HFFc6 (cell line): ENCODE data around the gene CDKN2A. TPM values are rescaled to one million over a fixed set of nuclear protein-coding genes. Genes with fewer than 3 reads are reported as not detected.

ENCODE experiments used
- DNase-seq: peaks from one replicate; pipeline ENCODE4 v3.0.0-alpha.2; 2018
- H3K27ac Mint-ChIP-seq: 2 replicates; pipeline ENCODE4 v1.8.0; 2020; ENCODE audit warnings: mild to moderate bottlenecking, mixed read lengths
- H3K27me3 Mint-ChIP-seq: 2 replicates; pipeline ENCODE4 v1.8.0; 2021; ENCODE audit warnings: mild to moderate bottlenecking, moderate library complexity, mixed read lengths; ENCODE audit not compliant: insufficient read depth
- H3K36me3 Mint-ChIP-seq: 2 replicates; pipeline ENCODE4 v1.8.0; 2021; ENCODE audit warnings: low read depth, mixed read lengths
- H3K4me1 Mint-ChIP-seq: 2 replicates; pipeline ENCODE4 v1.8.0; 2020; ENCODE audit warnings: low read depth, mixed read lengths
- H3K4me3 Mint-ChIP-seq: 2 replicates; pipeline ENCODE4 v1.8.0; 2020; ENCODE audit warnings: mild to moderate bottlenecking, moderate library complexity, mixed read lengths
- H3K9me3 Mint-ChIP-seq: 2 replicates; pipeline ENCODE4 v1.8.0; 2020; ENCODE audit warnings: mild to moderate bottlenecking, mixed read lengths
- total RNA-seq, 6 experiments: library from RNA; stranded (reverse); fragmentation: NEBNext Ultra II Directional; extraction: Animal tissue kit (Norgen Biotek cat#: 25700); gene quantifications; 2 replicates in 1 of 6; 3 replicates in 5 of 6; pipeline ENCODE4 v1.2.3, GENCODE V29; 2021
- TF ChIP-seq, protein P1 (sequence below): fragments of 200-600 bp; sonication (generic); IDR thresholded peaks from 2 replicates; pipeline ENCODE4 v1.5.0; 2021; ENCODE audit warnings: antibody characterized with exemption, mild to moderate bottlenecking

The CDKN2A gene
- total RNA-seq, 6 experiments from 2014 or later = 47.7 to 133 (median 121) TPM

DNA sequence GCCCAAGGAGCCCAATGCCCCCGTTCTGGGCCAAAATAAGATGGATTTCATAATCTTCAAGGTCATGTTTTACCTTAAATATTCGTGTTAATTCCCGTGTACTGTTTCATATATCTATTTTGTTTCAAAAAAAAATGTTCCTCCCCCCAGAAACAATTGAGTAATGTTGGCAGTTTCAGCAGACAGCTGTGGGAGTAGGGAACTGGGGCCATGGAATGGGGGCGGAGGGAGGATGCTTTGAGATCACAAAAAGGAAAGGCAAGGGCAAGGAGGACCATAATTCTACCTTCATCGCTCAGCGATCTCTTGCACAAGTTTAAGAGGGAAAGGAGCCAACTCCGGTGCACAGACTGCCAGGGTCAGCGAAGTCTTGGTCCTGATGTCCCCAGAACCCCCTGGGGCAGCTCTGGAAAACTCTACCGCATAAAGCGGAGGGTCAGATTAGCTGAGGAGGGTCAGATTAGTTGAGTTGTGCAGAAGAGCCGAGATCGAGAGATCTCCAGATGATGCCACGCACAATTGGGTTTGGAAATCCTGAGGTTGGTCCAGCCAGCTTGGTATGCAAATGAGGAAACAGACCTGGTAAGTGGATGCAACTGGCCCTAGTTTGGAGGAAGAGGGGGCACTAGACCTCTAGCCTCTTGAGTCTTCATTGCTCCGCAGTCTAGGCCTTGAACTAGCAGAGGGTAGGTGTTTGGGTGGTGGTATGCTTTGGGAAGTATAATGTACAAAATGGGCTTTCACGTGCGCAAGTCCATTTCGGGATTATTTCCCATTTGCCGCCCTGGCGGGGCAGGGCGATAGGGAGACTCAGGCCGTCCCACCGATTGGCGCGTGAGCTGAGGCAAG lies 24.0 kb downstream of the CDKN2A start:
- no peak for DNase-seq
- H3K27ac Mint-ChIP-seq = no peak overlapping the region
- peaks cover 45% of the 10 kb centered on the region for H3K36me3 Mint-ChIP-seq
- peaks cover 66% of the 10 kb centered on the region for H3K4me1 Mint-ChIP-seq
- TF ChIP-seq, protein P1, sequence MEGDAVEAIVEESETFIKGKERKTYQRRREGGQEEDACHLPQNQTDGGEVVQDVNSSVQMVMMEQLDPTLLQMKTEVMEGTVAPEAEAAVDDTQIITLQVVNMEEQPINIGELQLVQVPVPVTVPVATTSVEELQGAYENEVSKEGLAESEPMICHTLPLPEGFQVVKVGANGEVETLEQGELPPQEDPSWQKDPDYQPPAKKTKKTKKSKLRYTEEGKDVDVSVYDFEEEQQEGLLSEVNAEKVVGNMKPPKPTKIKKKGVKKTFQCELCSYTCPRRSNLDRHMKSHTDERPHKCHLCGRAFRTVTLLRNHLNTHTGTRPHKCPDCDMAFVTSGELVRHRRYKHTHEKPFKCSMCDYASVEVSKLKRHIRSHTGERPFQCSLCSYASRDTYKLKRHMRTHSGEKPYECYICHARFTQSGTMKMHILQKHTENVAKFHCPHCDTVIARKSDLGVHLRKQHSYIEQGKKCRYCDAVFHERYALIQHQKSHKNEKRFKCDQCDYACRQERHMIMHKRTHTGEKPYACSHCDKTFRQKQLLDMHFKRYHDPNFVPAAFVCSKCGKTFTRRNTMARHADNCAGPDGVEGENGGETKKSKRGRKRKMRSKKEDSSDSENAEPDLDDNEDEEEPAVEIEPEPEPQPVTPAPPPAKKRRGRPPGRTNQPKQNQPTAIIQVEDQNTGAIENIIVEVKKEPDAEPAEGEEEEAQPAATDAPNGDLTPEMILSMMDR = no peak
- H3K27me3 Mint-ChIP-seq = peaks cover 28% of the 10 kb centered on the region
- H3K9me3 Mint-ChIP-seq = peaks cover 4% of the 10 kb centered on the region; the same call in 1 of the 2 replicates
- H3K4me3 Mint-ChIP-seq = no peak overlapping the region

DNA sequence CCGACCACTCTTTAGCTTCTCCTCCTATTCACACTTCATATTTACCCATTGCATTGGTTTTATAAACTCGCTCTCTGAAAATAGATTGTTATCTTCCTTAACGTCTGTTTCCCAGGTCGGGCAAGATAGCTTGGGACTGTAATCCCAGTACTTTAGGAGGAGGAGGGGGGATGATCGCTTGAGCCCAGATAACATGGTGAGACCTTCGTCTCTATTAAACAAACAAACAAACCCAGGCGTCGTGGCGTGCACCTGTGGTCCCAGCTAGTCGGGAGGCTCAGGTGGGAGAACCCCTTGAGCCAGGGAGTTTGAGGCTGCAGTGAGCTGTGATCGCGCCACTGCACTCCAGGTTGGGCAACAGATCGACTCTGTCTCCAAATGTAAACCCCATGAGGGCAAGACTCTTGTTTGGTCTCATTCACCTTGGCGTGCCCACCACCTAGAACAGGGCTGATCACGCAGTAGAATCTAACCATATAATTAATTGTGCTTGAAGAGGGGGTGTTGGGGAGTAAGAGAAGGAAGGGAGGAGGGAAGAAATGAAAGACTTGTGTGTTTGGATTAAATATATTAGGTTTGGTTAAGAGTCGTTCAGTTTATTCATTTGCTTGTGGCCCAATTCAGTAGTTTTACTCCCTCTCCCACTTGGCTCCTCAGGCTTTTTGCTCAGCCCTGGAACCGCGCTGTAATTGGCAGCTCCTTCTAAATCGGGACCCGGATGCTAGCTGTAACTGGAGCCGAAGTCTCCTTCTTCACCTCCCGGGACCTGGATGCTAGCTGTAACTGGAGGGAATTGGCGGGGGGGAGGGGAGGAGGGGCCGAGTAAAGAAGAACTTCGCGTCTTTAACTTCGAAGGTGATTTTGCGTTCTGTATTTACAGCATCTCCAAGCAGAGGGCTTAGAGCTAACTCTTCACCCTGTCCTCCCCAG lies 24.9 kb downstream of the CDKN2A start:
- no peak overlapping the region for H3K27ac Mint-ChIP-seq
- peaks cover 66% of the 10 kb centered on the region for H3K4me1 Mint-ChIP-seq
- peaks cover 23% of the 10 kb centered on the region for H3K27me3 Mint-ChIP-seq
- peaks cover 4% of the 10 kb centered on the region; the same call in 1 of the 2 replicates for H3K9me3 Mint-ChIP-seq
- peak overlapping the region; percentile 76; the same call in 1 of the 2 replicates for H3K4me3 Mint-ChIP-seq
- TF ChIP-seq, protein P1 = no peak
- no peak for DNase-seq
- H3K36me3 Mint-ChIP-seq = peaks cover 45% of the 10 kb centered on the region

DNA sequence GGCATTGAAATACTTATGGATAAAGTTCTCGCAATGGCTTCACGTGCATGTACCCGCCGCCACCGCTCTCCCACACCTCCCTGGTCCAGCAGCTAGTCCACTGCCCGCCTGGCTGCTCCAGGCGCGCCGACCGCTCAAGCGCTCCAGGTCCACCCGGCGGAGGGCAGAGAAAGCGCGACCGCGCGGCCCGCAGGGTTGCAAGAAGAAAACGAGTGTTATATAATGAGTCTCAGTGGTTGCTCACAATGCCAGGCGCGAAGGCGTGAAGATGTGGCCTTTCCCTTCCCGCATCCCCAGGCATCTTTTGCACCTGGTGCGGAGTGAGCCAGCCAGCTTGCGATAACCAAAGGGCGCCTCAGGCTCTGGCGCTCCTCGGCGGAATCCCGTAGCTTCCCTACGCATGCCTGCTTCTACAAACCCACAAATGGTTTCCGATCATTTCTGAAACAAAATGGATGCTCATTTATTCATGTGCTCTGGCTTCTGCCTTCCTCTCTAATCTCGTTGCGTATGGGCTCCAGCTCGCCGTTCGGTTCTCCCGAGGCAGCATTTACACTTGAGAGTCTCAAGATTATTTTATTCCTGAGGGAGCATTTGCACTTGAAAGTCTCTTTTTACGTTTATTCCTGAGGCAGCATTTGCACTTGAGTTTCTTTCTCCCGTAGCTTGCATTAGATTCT lies 25.7 kb downstream of the CDKN2A start:
- Mint-ChIP-seq H3K4me1 (peaks cover 60% of the 10 kb centered on the region), H3K27me3 (peaks cover 17% of the 10 kb centered on the region; the same call in 1 of the 2 replicates), H3K9me3 (peaks cover 6% of the 10 kb centered on the region), H3K36me3 (peaks cover 47% of the 10 kb centered on the region), H3K4me3 (peak overlapping the region; percentile 76), H3K27ac (no peak overlapping the region)
- no peak for DNase-seq
- TF ChIP-seq, protein P1 = 0 out of 2 replicates have a peak, but pooled peaks have one; percentile 9

DNA sequence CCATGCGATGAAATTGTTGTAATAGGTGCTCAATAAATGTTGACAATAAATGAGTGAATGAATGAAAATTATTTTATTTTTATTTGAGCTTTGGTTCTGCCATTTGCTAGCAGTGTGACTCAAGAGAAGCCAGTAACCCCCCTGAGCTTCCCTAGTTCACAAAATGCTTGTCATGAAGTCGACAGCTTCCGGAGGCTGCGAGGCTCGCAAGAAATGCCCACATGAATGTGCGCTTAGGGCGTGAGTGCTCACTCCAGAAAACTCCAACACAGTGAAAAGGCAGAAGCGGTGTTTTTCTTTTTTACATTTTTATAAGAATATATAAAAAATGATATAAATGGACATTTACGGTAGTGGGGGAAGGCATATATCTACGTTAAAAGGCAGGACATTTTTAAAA lies 26.5 kb downstream of the CDKN2A start:
- DNase-seq = no peak
- H3K4me3 Mint-ChIP-seq = no peak overlapping the region
- TF ChIP-seq, protein P1 = no peak
- peaks cover 54% of the 10 kb centered on the region for H3K36me3 Mint-ChIP-seq
- H3K9me3 Mint-ChIP-seq = peaks cover 9% of the 10 kb centered on the region
- no peak overlapping the region for H3K27ac Mint-ChIP-seq
- H3K4me1 Mint-ChIP-seq = peaks cover 52% of the 10 kb centered on the region
- peaks cover 20% of the 10 kb centered on the region; the same call in 1 of the 2 replicates for H3K27me3 Mint-ChIP-seq

DNA sequence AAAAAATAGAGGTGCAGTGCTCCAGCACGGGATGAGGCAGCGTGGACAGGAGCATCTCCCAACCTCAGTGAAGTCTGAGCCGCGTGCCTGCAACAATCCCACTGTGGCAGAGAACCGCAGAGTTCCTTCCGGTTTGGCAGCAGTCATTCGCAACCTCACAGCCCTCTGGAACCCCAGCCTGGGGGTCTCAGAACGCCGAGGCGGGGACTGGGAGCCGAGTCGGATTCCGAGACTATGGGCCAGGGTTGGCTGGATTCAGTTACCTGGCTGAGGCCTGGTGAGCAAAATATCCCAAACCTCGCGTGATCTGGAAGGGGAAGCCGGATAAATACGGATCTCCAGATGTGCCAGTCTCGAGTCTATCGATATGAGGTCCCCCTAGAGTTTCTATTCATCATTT lies 27.0 kb downstream of the CDKN2A start:
- H3K4me1 Mint-ChIP-seq = peaks cover 47% of the 10 kb centered on the region
- TF ChIP-seq, protein P1 = no peak
- H3K36me3 Mint-ChIP-seq = peaks cover 56% of the 10 kb centered on the region
- no peak overlapping the region for H3K27ac Mint-ChIP-seq
- H3K9me3 Mint-ChIP-seq = peaks cover 9% of the 10 kb centered on the region
- H3K4me3 Mint-ChIP-seq = no peak overlapping the region
- H3K27me3 Mint-ChIP-seq = peaks cover 20% of the 10 kb centered on the region; the same call in 1 of the 2 replicates
- no peak for DNase-seq
